Fibroblast of villous mesenchyme (primary cell): Measurements from ENCODE around the gene MORC4. TPM values are rescaled to one million over a fixed set of nuclear protein-coding genes. Genes with fewer than 3 reads are reported as not detected.

Source experiments
- DNase-seq: peaks from one replicate; pipeline ENCODE4 v3.0.0-alpha.2; 2010; ENCODE audit warnings: low read depth
- H3K4me3 ChIP-seq: 2 replicates; pipeline ENCODE4 v1.5.1; 2011; ENCODE audit warnings: low read depth, mild to moderate bottlenecking, low read length
- CTCF ChIP-seq: IDR thresholded peaks from 2 replicates; pipeline ENCODE4 v1.5.1; 2012; ENCODE audit warnings: low read depth, mild to moderate bottlenecking, low read length; ENCODE audit not compliant: insufficient read depth
- total RNA-seq: library from RNA; depleted of rRNA; stranded (reverse); fragments of >200 nt; gene quantifications from 2 replicates; pipeline ENCODE4 v1.2.3, GENCODE V29; 2012

Gene MORC4
- total RNA-seq, 1 donor: 33.7 TPM

- no peak for TF ChIP-seq CTCF
- DNase-seq: no peak
- H3K4me3 ChIP-seq: no peak overlapping the region
Measured at GRCh38 chrX:106899276-106899675, 100.7 kb downstream of the MORC4 start.

DNA sequence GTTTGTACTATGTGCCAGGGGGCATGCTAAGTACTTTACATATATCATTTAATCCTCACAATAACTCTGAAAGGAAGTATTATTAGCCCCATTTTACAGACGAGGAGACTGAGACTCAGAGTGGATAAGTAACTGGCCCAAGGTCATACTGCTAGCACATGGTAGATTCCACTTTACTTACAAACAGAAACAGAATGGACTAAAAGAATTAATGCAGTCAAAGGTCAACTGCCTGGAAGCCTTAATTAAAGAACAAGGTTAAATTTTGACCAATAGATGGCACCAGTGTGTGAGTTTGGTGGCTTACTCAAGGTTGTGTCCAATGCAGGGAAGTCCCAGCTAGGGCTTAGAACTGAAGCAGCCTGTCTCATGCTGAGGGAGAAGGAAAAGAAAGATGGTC, 101.5 kb downstream of the MORC4 start:
- TF ChIP-seq CTCF: peak; percentile 31
- peak; percentile 69 for DNase-seq
- no peak overlapping the region for H3K4me3 ChIP-seq

- TF ChIP-seq CTCF: no peak
- DNase-seq: peak; percentile 30
- H3K4me3 ChIP-seq: no peak overlapping the region
Measured at GRCh38 chrX:106897259-106897658, 102.8 kb downstream of the MORC4 start.

- peak; percentile 68 for DNase-seq
- H3K4me3 ChIP-seq: no peak overlapping the region
- TF ChIP-seq CTCF: no peak
Measured at GRCh38 chrX:106894978-106895452, 105.0 kb downstream of the MORC4 start.

GRCh38 chrX:106894392-106894909, 105.6 kb downstream of the MORC4 start:
- peak; percentile 82 for TF ChIP-seq CTCF
- no peak overlapping the region for H3K4me3 ChIP-seq
- peak; percentile 75 for DNase-seq

DNA sequence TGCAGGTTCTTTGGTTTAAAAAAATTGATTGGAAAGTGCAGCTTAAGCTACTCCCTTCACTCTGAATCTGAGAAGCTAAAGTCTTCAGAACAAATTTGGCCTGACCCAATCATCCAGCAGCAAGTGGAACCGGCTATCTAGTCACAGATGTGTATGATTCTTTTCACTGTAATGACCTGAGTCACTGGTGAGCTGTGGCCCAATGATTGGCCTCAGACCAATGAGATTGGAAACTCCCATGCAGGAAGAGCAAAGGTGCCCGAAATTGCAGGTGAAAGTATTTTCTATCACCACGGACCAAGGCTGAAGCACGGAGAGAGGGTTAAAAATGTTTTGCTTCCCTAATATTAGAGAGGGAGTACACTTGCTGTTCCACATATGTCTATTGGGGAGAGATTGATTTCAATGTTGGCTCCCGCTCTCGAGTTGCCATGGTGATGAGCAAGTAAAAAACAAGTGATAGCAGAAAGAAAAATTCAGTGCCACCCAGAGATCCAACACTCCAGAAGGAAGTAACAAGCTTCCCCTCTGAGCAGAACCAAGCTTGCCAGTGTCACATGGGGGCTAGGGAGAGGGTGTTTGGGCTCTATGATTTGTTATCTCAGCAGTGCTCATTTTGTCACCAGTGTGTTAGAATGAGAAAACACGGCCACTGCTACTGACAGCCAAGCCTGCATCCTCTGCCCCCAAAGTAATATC, 108.1 kb downstream of the MORC4 start:
- H3K4me3 ChIP-seq: no peak overlapping the region
- DNase-seq: no peak
- TF ChIP-seq CTCF: no peak

Other genes starting within 250 kb of the MORC4 start
- 9.0 and 13.8 TPM in 2 replicates for gene TBC1D8B, start 197.5 kb downstream of the MORC4 start, total RNA-seq
- gene RIPPLY1, start 96.9 kb downstream of the MORC4 start, total RNA-seq: not detected in 2 replicates
- not detected in 2 replicates for gene CLDN2, start 79.8 kb downstream of the MORC4 start, total RNA-seq
- gene RBM41, start 118.6 kb upstream of the MORC4 start, total RNA-seq: 13.2 and 14.7 TPM in 2 replicates
- under 0.01 TPM in 1 of 2 replicates, not detected in the other for gene NUP62CL, start 206.2 kb upstream of the MORC4 start, total RNA-seq
- not detected in 2 replicates for gene DNAAF6, start 206.4 kb upstream of the MORC4 start, total RNA-seq